HCT116 (cell line): Measurements from ENCODE around the gene MN1. TPM values are rescaled to one million over a fixed set of nuclear protein-coding genes. Genes with fewer than 3 reads are reported as not detected.

ENCODE experiments used
- ATAC-seq: fragments of 200-7000 bp; cut with Tn5 transposase; 2 replicates; pipeline ENCODE4 v1.9.1; 2020; ENCODE audit warnings: mild to moderate bottlenecking, moderate library complexity
- BruUV-seq: library from RNA; stranded (reverse); fragments of 400-500 nt; replicated peaks from 2 replicates; lab custom pipeline; 2021; lab: Mats Ljungman, UMichigan
- CTCF ChIA-PET: fragments of 300-600 bp; sonication (Branson Sonifier 250); formaldehyde crosslinking; loops from one replicate; lab custom pipeline; 2021; ENCODE audit warnings: antibody characterized with exemption; lab: Charles Lee
- POLR2A ChIA-PET: fragments of 300-600, 350-600 bp; sonication (Branson Sonifier 250); formaldehyde crosslinking; loops from one replicate; lab custom pipeline; 2021; ENCODE audit warnings: antibody characterized with exemption; lab: Charles Lee
- RAD21 ChIA-PET, 2 experiments: fragments of 300-600 bp; sonication (Branson Sonifier 250); formaldehyde crosslinking; loops; one replicate each; lab custom pipeline; 2023; ENCODE audit warnings: low total read pairs in 2 of 2; ENCODE audit not compliant: uncharacterized antibody in 2 of 2, unreplicated experiment in 2 of 2, low non-redundant PET in 1 of 2; lab: Charles Lee
- DNase-seq: peaks from one replicate; pipeline ENCODE4 v3.0.0-alpha.2; 2010; ENCODE audit warnings: low read depth, low spot score
- H2AFZ ChIP-seq: fragments of 200-600 bp; shearing (Covaris generic), sonication (generic); 2 replicates; pipeline ENCODE4 v1.6.1; 2017; ENCODE audit warnings: low read depth, mixed run types, mixed read lengths, antibody characterized with exemption, low read length; ENCODE audit not compliant: poor library complexity, severe bottlenecking
- H3K27ac ChIP-seq: 2 replicates; pipeline ENCODE4 v1.5.1; 2012; ENCODE audit warnings: low read depth, low read length
- H3K27me3 ChIP-seq: fragments of 200-600 bp; sonication (generic); 2 replicates; pipeline ENCODE4 v1.6.1; 2016; ENCODE audit warnings: mixed run types, low read length, mixed read lengths; ENCODE audit not compliant: insufficient read depth
- H3K36me3 ChIP-seq, 2 experiments: fragments of 200-500 bp in 1 of 2; fragments of 200-600 bp in 1 of 2; sonication (Bioruptor generic) in 1 of 2; sonication (generic) in 1 of 2; 2 replicates each; pipeline versions ENCODE4 v1.5.1 to v1.6.1; 2014 to 2016; ENCODE audit warnings: low read length in 2 of 2, inconsistent platforms in 1 of 2, mixed read lengths in 1 of 2, mixed run types in 1 of 2; ENCODE audit not compliant: insufficient read depth in 2 of 2, control insufficient read depth in 1 of 2
- H3K4me1 ChIP-seq, 2 experiments: fragments of 200-600 bp in 1 of 2; sonication (generic) in 1 of 2; 2 replicates each; pipeline versions ENCODE4 v1.5.1 to v1.6.1; 2012 to 2017; ENCODE audit warnings: low read length in 2 of 2, inconsistent platforms in 1 of 2, mild to moderate bottlenecking in 1 of 2, mixed read lengths in 1 of 2, mixed run types in 1 of 2, moderate library complexity in 1 of 2; ENCODE audit not compliant: insufficient read depth in 2 of 2, control insufficient read depth in 1 of 2
- H3K4me2 ChIP-seq: fragments of 200-600 bp; sonication (generic); 2 replicates; pipeline ENCODE4 v1.6.1; 2017; ENCODE audit warnings: mixed run types, low read length, mixed read lengths
- H3K4me3 ChIP-seq, 2 experiments: fragments of 200-600 bp in 1 of 2; sonication (generic) in 1 of 2; replicated peaks in 1 of 2; 2 replicates each; pipeline ENCODE4 v1.5.1; 2011 to 2016; ENCODE audit warnings: low read length in 2 of 2, control low read depth in 1 of 2, low read depth in 1 of 2, mild to moderate bottlenecking in 1 of 2, mixed read lengths in 1 of 2, mixed run types in 1 of 2
- H3K79me2 ChIP-seq: fragments of 200-600 bp; sonication (generic); 2 replicates; pipeline ENCODE4 v1.6.1; 2017; ENCODE audit warnings: mild to moderate bottlenecking, mixed run types, low read length, moderate library complexity, mixed read lengths; ENCODE audit not compliant: insufficient read depth
- H3K9ac ChIP-seq: fragments of 200-600 bp; sonication (generic); 2 replicates; pipeline ENCODE4 v1.6.1; 2016; ENCODE audit warnings: low read length, mixed read lengths
- H3K9me2 ChIP-seq: fragments of 200-600 bp; sonication (generic), shearing (Covaris generic); 2 replicates; pipeline ENCODE4 v1.6.1; 2017; ENCODE audit warnings: mixed run types, mild to moderate bottlenecking, moderate library complexity; ENCODE audit not compliant: insufficient read depth
- H3K9me3 ChIP-seq, 2 experiments: fragments of 200-500 bp in 1 of 2; fragments of 200-600 bp in 1 of 2; sonication (Bioruptor generic) in 1 of 2; sonication (generic) in 1 of 2; 2 replicates each; pipeline ENCODE4 v1.6.1; 2014 to 2017; ENCODE audit warnings: low read length in 2 of 2, mixed read lengths in 2 of 2, inconsistent platforms in 1 of 2, low read depth in 1 of 2, mild to moderate bottlenecking in 1 of 2, mixed run types in 1 of 2, moderate library complexity in 1 of 2; ENCODE audit not compliant: control insufficient read depth in 1 of 2, insufficient read depth in 1 of 2
- H4K20me1 ChIP-seq: fragments of 200-600 bp; sonication (generic), shearing (Covaris generic); 2 replicates; pipeline ENCODE4 v1.6.1; 2017; ENCODE audit warnings: mixed run types, mild to moderate bottlenecking, moderate library complexity; ENCODE audit not compliant: insufficient read depth
- CBX3 ChIP-seq: IDR thresholded peaks from 2 replicates; pipeline ENCODE4 v1.6.1; 2012; ENCODE audit warnings: low read depth
- CEBPB ChIP-seq: IDR thresholded peaks from 2 replicates; pipeline ENCODE4 v1.6.1; 2012; ENCODE audit warnings: low read depth
- CTCF ChIP-seq, 3 experiments: fragments of 200-600 bp in 1 of 3; sonication (generic) in 1 of 3; IDR thresholded peaks in 2 of 3; conservative IDR thresholded peaks in 1 of 3; 2 replicates each; pipeline ENCODE4 v1.5.1; 2012 to 2017; ENCODE audit warnings: low read depth in 2 of 3, low read length in 2 of 3, antibody characterized with exemption in 1 of 3, borderline replicate concordance in 1 of 3, control low read depth in 1 of 3, mild to moderate bottlenecking in 1 of 3, mixed read lengths in 1 of 3, mixed run types in 1 of 3, moderate library complexity in 1 of 3; ENCODE audit not compliant: insufficient read depth in 1 of 3
- EGR1 ChIP-seq: IDR thresholded peaks from 2 replicates; pipeline ENCODE4 v1.6.1; 2012; ENCODE audit warnings: low read depth
- ELF1 ChIP-seq: IDR thresholded peaks from 2 replicates; pipeline ENCODE4 v1.6.1; 2012; ENCODE audit warnings: low read depth, borderline replicate concordance
- FOSL1 ChIP-seq: IDR thresholded peaks from 2 replicates; pipeline ENCODE4 v1.6.1; 2012; ENCODE audit warnings: low read depth
- JUND ChIP-seq: IDR thresholded peaks from 2 replicates; pipeline ENCODE4 v1.6.1; 2012
- MAX ChIP-seq: IDR thresholded peaks from 2 replicates; pipeline ENCODE4 v1.6.1; 2012
- POLR2AphosphoS5 ChIP-seq: IDR thresholded peaks from 2 replicates; pipeline ENCODE4 v1.6.1; 2011; ENCODE audit warnings: mild to moderate bottlenecking, low read depth, low read length, moderate library complexity
- REST ChIP-seq: IDR thresholded peaks from 2 replicates; pipeline ENCODE4 v1.6.1; 2012; ENCODE audit warnings: low read depth
- SP1 ChIP-seq: IDR thresholded peaks from 2 replicates; pipeline ENCODE4 v1.6.1; 2012; ENCODE audit warnings: low read depth
- SRF ChIP-seq: IDR thresholded peaks from 2 replicates; pipeline ENCODE4 v1.6.1; 2012; ENCODE audit warnings: low read depth
- ZBTB33 ChIP-seq: IDR thresholded peaks from 2 replicates; pipeline ENCODE4 v1.6.1; 2011; ENCODE audit warnings: mild to moderate bottlenecking, low read length, moderate library complexity; ENCODE audit not compliant: insufficient replicate concordance; ENCODE audit errors: extremely low read depth
- ZFX ChIP-seq: fragments of 450-650 bp; IDR thresholded peaks from 2 replicates; pipeline ENCODE4 v1.6.1; 2017
- ZNF274 ChIP-seq: fragments of 200-500 bp; sonication (Bioruptor generic); IDR thresholded peaks from 2 replicates; pipeline ENCODE4 v1.6.1; 2014; ENCODE audit warnings: mild to moderate bottlenecking, low read depth, low read length, inconsistent platforms
- intact Hi-C: fragments of 100-400 bp; cut with micrococcal nuclease; formaldehyde crosslinking; loops from 2 replicates; pipeline ENCODE4 v1.10.0; 2022
- total RNA-seq: library from RNA; stranded (reverse); gene quantifications from one replicate; pipeline ENCODE4 v1.2.1, GENCODE V29; 2021; ENCODE audit not compliant: unreplicated experiment

The MN1 gene
- total RNA-seq, 1 experiment from 2014 or later, result 2.9 TPM

GRCh38 chr22:27725661-27726060 is 75.9 kb downstream of the MN1 start (continued):
- TF ChIP-seq REST (no peak), JUND (no peak), ZBTB33 (no peak), EGR1 (no peak), CBX3 (no peak), SRF (no peak), CEBPB (no peak)

- ChIA-PET RAD21 (no interaction called here), CTCF (no interaction called here), POLR2A (no interaction called here)
- Histone ChIP-seq H3K4me2 (no peak overlapping the region), H3K4me1 (peaks cover 15 to 32% of the 10 kb centered on the region in 2 experiments), H3K27ac (no peak overlapping the region), H3K9me2 (no peaks in the 10 kb centered on the region), H2AFZ (no peak overlapping the region), H3K79me2 (no peaks in the 10 kb centered on the region), H3K27me3 (no peaks in the 10 kb centered on the region), H3K9ac (no peak overlapping the region), H3K4me3 (no peak overlapping the region), H3K36me3 (no peaks in the 10 kb centered on the region), H4K20me1 (no peaks in the 10 kb centered on the region), H3K9me3 (no peaks in the 10 kb centered on the region)
- intact Hi-C loops, result no loop called here
- no TSS peak for BruUV-seq
- ATAC-seq (no peak), DNase-seq (no peak)
- TF ChIP-seq POLR2AphosphoS5 (no peak), CTCF (IDR thresholded peaks at IDR 0.05 in 2 of 3, conservative IDR thresholded peaks at IDR 0.05 in 1 of 3; ENCODE audit: borderline replicate concordance in 1 of 3, insufficient read depth in 1 of 3, low read depth in 2 of 3, low read length in 2 of 3) (no peak), CEBPB (no peak), SP1 (no peak), FOSL1 (no peak), ELF1 (no peak), ZNF274 (no peak), REST (no peak), MAX (no peak), ZFX (no peak)
Observed at GRCh38 chr22:27724709-27725108, 76.8 kb downstream of the MN1 start.
